WTC11 (cell line): ENCODE results near the gene CACNA1C. TPM values are rescaled to one million over a fixed set of nuclear protein-coding genes. Genes with fewer than 3 reads are reported as not detected.

ENCODE experiments used
- ATAC-seq: fragments of 200-7000 bp; cut with Tn5 transposase; 2 replicates; pipeline ENCODE4 v1.10.0; 2021; ENCODE audit warnings: mild to moderate bottlenecking, moderate library complexity
- CTCF ChIA-PET: fragments of 300-600 bp; sonication (Branson Sonifier 250); formaldehyde crosslinking; loops from one replicate; lab custom pipeline; 2021; ENCODE audit warnings: antibody characterized with exemption; lab: Charles Lee
- POLR2A ChIA-PET: fragments of 350-600 bp; sonication (Branson Sonifier 250); formaldehyde crosslinking; loops from one replicate; lab custom pipeline; 2021; ENCODE audit warnings: antibody characterized with exemption; lab: Charles Lee
- DNase-seq: peaks from one replicate; pipeline ENCODE4 v3.0.0; 2021; ENCODE audit warnings: low spot score
- H3K27ac Mint-ChIP-seq: 2 replicates; pipeline ENCODE4 v1.8.0; 2021; ENCODE audit warnings: mixed read lengths
- H3K27me3 Mint-ChIP-seq: 2 replicates; pipeline ENCODE4 v1.8.0; 2021; ENCODE audit warnings: low read depth, mild to moderate bottlenecking, moderate library complexity, mixed read lengths
- H3K36me3 Mint-ChIP-seq: 2 replicates; pipeline ENCODE4 v1.8.0; 2021; ENCODE audit warnings: mixed read lengths
- H3K4me1 Mint-ChIP-seq: 2 replicates; pipeline ENCODE4 v1.8.0; 2022; ENCODE audit warnings: mixed read lengths
- H3K4me3 Mint-ChIP-seq: 2 replicates; pipeline ENCODE4 v1.8.0; 2021; ENCODE audit warnings: mild to moderate bottlenecking, moderate library complexity, mixed read lengths
- H3K9me3 Mint-ChIP-seq: 2 replicates; pipeline ENCODE4 v1.8.0; 2021; ENCODE audit warnings: mixed read lengths
- AR ChIP-seq: fragments of 250-450 bp; sonication (Bioruptor Pico); IDR thresholded peaks from 2 replicates; pipeline ENCODE4 v1.9.0; 2021; ENCODE audit warnings: mild to moderate bottlenecking
- FOXJ3 ChIP-seq: sonication (generic); formaldehyde crosslinking; IDR thresholded peaks from 2 replicates; pipeline ENCODE4 v1.9.0; 2021; ENCODE audit warnings: missing genetic modification reagents, mild to moderate bottlenecking, borderline replicate concordance
- FOXP1 ChIP-seq: sonication (generic); formaldehyde crosslinking; IDR thresholded peaks from 2 replicates; pipeline ENCODE4 v1.8.0; 2022; ENCODE audit warnings: missing genetic modification reagents, mild to moderate bottlenecking, moderate library complexity, borderline replicate concordance
- JUN ChIP-seq: sonication (generic); formaldehyde crosslinking; IDR thresholded peaks from 2 replicates; pipeline ENCODE4 v1.8.0; 2023; ENCODE audit warnings: mild to moderate bottlenecking, missing genetic modification reagents
- MLX ChIP-seq: sonication (generic); formaldehyde crosslinking; IDR thresholded peaks from 2 replicates; pipeline ENCODE4 v1.8.1; 2023; ENCODE audit warnings: mild to moderate bottlenecking, missing genetic modification reagents, moderate library complexity
- MXD4 ChIP-seq: fragments of 250-450 bp; sonication (Bioruptor Pico); IDR thresholded peaks from 2 replicates; pipeline ENCODE4 v1.8.0; 2021; ENCODE audit warnings: mild to moderate bottlenecking, moderate library complexity, borderline replicate concordance
- TCF7 ChIP-seq: sonication (generic); formaldehyde crosslinking; IDR thresholded peaks from 2 replicates; pipeline ENCODE4 v1.8.0; 2022; ENCODE audit warnings: mild to moderate bottlenecking, low read depth, missing genetic modification reagents, moderate library complexity
- USF1 ChIP-seq: sonication (generic); formaldehyde crosslinking; IDR thresholded peaks from 2 replicates; pipeline ENCODE4 v1.8.0; 2022; ENCODE audit warnings: mild to moderate bottlenecking, missing genetic modification reagents
- ZBTB43 ChIP-seq: sonication (generic); formaldehyde crosslinking; IDR thresholded peaks from 2 replicates; pipeline ENCODE4 v1.8.1; 2023; ENCODE audit warnings: mild to moderate bottlenecking, missing genetic modification reagents
- ZNF263 ChIP-seq: sonication (generic); formaldehyde crosslinking; IDR thresholded peaks from 2 replicates; pipeline ENCODE4 v1.8.1; 2022; ENCODE audit warnings: low read depth, mild to moderate bottlenecking, moderate library complexity, missing genetic modification reagents
- ZNF423 ChIP-seq: fragments of 250-450 bp; sonication (Bioruptor Pico); IDR thresholded peaks from 2 replicates; pipeline ENCODE4 v2.1.2; 2022; ENCODE audit warnings: mild to moderate bottlenecking, moderate library complexity
- total RNA-seq: library from RNA; stranded (reverse); gene quantifications from 3 replicates; pipeline ENCODE4 v1.2.3, GENCODE V29; 2021
- TF ChIP-seq, protein P1 (sequence below): sonication (generic); formaldehyde crosslinking; IDR thresholded peaks from 2 replicates; pipeline ENCODE4 v1.8.1; 2023; ENCODE audit warnings: mild to moderate bottlenecking, moderate library complexity, missing genetic modification reagents
- TF ChIP-seq, protein P2 (sequence below): sonication (generic); formaldehyde crosslinking; IDR thresholded peaks from 2 replicates; pipeline ENCODE4 v1.8.1; 2022; ENCODE audit warnings: low read depth, mild to moderate bottlenecking, moderate library complexity, missing genetic modification reagents, borderline replicate concordance
- TF ChIP-seq, protein P3 (sequence below): sonication (generic); formaldehyde crosslinking; IDR thresholded peaks from 2 replicates; pipeline ENCODE4 v1.8.1; 2023; ENCODE audit warnings: mild to moderate bottlenecking, missing genetic modification reagents

CACNA1C gene
- total RNA-seq, 1 experiment from 2014 or later, result 1.7 TPM

DNA sequence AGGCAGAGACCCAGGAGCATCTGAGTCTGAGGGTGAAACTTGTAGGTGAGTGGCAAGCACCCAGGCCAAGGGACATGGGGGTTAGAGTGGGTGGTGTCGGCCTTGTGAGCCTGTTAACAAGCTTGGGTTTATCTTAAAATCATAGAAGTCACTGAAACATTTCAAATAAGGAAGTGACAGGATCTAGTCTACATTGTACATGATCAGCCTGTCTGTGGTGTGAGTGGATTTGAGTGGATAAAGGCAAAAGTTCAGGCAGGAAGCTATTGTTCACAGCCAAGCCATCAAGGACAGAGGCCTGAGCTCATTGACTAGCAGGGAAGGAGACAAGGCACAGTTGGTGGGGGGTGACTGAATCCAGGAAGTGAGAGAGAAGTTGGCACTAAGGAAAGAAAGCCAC, 682.6 kb downstream of the CACNA1C start:
- H3K36me3 Mint-ChIP-seq, result no peaks in the 10 kb centered on the region
- TF ChIP-seq, protein P1, sequence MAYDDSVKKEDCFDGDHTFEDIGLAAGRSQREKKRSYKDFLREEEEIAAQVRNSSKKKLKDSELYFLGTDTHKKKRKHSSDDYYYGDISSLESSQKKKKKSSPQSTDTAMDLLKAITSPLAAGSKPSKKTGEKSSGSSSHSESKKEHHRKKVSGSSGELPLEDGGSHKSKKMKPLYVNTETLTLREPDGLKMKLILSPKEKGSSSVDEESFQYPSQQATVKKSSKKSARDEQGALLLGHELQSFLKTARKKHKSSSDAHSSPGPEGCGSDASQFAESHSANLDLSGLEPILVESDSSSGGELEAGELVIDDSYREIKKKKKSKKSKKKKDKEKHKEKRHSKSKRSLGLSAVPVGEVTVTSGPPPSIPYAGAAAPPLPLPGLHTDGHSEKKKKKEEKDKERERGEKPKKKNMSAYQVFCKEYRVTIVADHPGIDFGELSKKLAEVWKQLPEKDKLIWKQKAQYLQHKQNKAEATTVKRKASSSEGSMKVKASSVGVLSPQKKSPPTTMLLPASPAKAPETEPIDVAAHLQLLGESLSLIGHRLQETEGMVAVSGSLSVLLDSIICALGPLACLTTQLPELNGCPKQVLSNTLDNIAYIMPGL, result no peak
- TF ChIP-seq ZNF423 (CRISPR knock-in tag), result no peak
- TF ChIP-seq TCF7 (CRISPR knock-in tag), result no peak
- TF ChIP-seq USF1 (CRISPR knock-in tag), result no peak
- TF ChIP-seq AR (CRISPR knock-in tag), result no peak
- no peak for TF ChIP-seq ZBTB43 (CRISPR knock-in tag)
- no peak for TF ChIP-seq JUN (CRISPR knock-in tag)
- TF ChIP-seq FOXJ3, result no peak
- TF ChIP-seq, protein P2, sequence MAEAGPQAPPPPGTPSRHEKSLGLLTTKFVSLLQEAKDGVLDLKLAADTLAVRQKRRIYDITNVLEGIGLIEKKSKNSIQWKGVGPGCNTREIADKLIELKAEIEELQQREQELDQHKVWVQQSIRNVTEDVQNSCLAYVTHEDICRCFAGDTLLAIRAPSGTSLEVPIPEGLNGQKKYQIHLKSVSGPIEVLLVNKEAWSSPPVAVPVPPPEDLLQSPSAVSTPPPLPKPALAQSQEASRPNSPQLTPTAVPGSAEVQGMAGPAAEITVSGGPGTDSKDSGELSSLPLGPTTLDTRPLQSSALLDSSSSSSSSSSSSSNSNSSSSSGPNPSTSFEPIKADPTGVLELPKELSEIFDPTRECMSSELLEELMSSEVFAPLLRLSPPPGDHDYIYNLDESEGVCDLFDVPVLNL (CRISPR knock-in tag), result no peak
- no peak for TF ChIP-seq MLX (CRISPR knock-in tag)
- no peak for TF ChIP-seq FOXP1 (CRISPR knock-in tag)
- TF ChIP-seq, protein P3, sequence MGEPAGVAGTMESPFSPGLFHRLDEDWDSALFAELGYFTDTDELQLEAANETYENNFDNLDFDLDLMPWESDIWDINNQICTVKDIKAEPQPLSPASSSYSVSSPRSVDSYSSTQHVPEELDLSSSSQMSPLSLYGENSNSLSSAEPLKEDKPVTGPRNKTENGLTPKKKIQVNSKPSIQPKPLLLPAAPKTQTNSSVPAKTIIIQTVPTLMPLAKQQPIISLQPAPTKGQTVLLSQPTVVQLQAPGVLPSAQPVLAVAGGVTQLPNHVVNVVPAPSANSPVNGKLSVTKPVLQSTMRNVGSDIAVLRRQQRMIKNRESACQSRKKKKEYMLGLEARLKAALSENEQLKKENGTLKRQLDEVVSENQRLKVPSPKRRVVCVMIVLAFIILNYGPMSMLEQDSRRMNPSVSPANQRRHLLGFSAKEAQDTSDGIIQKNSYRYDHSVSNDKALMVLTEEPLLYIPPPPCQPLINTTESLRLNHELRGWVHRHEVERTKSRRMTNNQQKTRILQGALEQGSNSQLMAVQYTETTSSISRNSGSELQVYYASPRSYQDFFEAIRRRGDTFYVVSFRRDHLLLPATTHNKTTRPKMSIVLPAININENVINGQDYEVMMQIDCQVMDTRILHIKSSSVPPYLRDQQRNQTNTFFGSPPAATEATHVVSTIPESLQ (CRISPR knock-in tag), result no peak
- TF ChIP-seq ZNF263, result no peak
- TF ChIP-seq MXD4 (CRISPR knock-in tag), result no peak
- TF ChIP-seq, all 79 proteins: peak for 0
- CTCF ChIA-PET, result interaction anchor here (1.5 to 8.2 kb wide), 4 partner anchors 16 to 52 kb away, joined by 4 to 113 read pairs (median 50); no protein-coding TSS in a partner anchor
- no peak for ATAC-seq
- no peak overlapping the region for H3K4me3 Mint-ChIP-seq
- POLR2A ChIA-PET, result no interaction called here
- DNase-seq, result no peak
- peaks cover 6% of the 10 kb centered on the region for H3K4me1 Mint-ChIP-seq
- H3K9me3 Mint-ChIP-seq, result no peaks in the 10 kb centered on the region
- peaks cover 5% of the 10 kb centered on the region for H3K27me3 Mint-ChIP-seq
- H3K27ac Mint-ChIP-seq, result no peak overlapping the region
